Measurements from ENCODE around the gene CPEB4. TPM values are rescaled to one million over a fixed set of nuclear protein-coding genes. Genes with fewer than 3 reads are reported as not detected.

Gene CPEB4
- total RNA-seq (2021; ENCODE audit: unreplicated experiment): 27.7 TPM
- 9.7 TPM for polyA plus RNA-seq (2012; ENCODE audit: insufficient read length)
- percentile 77 among the genes with signal in this experiment for Bru-seq, nascent RNA
- percentile 84 among the genes with signal in this experiment for BruChase-seq, experiment 1, labeled RNA remaining after a 2-hour chase
- percentile 83 among the genes with signal in this experiment for BruChase-seq, experiment 2, labeled RNA remaining after a 6-hour chase
- long read RNA-seq, transcript CPEB4-208 (8 exons, 2,607 nt): major isoform, 5 of 29 reads
- long read RNA-seq, partial matches to known transcripts: 10 of 29 reads
- long read RNA-seq, other reads (novel, unspliced or antisense): 13 of 29 reads

- BruUV-seq (replicated peaks): no TSS peak
- Histone ChIP-seq H3K27ac (ENCODE audit: low read length) (peak within 1 kb of the TSS; percentile 98), H3K4me1 (ENCODE audit: control insufficient read depth, insufficient read depth, low read length) (peaks cover 23% of the 10 kb centered on the region), H3K27me3 (ENCODE audit: control insufficient read depth, insufficient read depth, low read length) (no peaks in the 10 kb centered on the region), H3K9me3 (ENCODE audit: control insufficient read depth, insufficient read depth, low read depth, low read length) (no peaks in the 10 kb centered on the region), H3K4me3 (ENCODE audit: low read depth in 2 of 2, low read length in 2 of 2) (peak within 1 kb of the TSS; percentile 74 to 84), H3K36me3 (ENCODE audit: control insufficient read depth, insufficient read depth, low read length) (peaks cover 2% of the 10 kb centered on the region; the same call in 1 of the 2 replicates)
- DNase-seq (ENCODE audit: low read depth, low spot score): peak; percentile 97
- ChIA-PET POLR2A (interaction anchor here (0.6 to 1.1 kb wide), 2 partner anchors 17 to 22 kb away, joined by 3 read pairs; no protein-coding TSS in a partner anchor), CTCF (interaction anchor here (0.5 kb wide), 1 partner anchor 111 kb away, joined by 4 read pairs; no protein-coding TSS in a partner anchor)
- in situ Hi-C loops (cut with HindIII; ENCODE audit: low pct_unique_long_range_greater_than_20kb, low sequenced_read_pairs): no loop called here
- intact Hi-C loops (cut with micrococcal nuclease; ENCODE audit: unreplicated experiment): loop anchor here (5.0 kb wide), 1 partner anchor 84 kb away; no protein-coding TSS in a partner anchor
- TF ChIP-seq SIN3A (IDR thresholded peaks at IDR 0.05; ENCODE audit: borderline replicate concordance, insufficient read depth, low read depth, low read length) (peak; percentile 99), TCF7L2 (IDR thresholded peaks at IDR 0.05; ENCODE audit: low read depth, low read length) (peak; percentile 71), CTCF (IDR thresholded peaks at IDR 0.05) (no peak), REST (IDR thresholded peaks at IDR 0.05; ENCODE audit: insufficient read depth in 1 of 2, low read depth in 2 of 2, low read length in 1 of 2) (no peak), POLR2AphosphoS5 (IDR thresholded peaks at IDR 0.05; ENCODE audit: low read depth, low read length) (peak; percentile 73; the same call in 1 of the 2 replicates)
- ATAC-seq: peak; percentile 99
These were observed at the start of gene CPEB4 for GRCh38 chr5:173887610-173888472. CPEB4 (plus strand) TSS chr5:173888349; CDS start chr5:173889734, 1,385 bp downstream.

GRCh38 chr5:173839117-173839713, 48.9 kb upstream of the CPEB4 start:
- in situ Hi-C loops (cut with HindIII; ENCODE audit: low pct_unique_long_range_greater_than_20kb, low sequenced_read_pairs): no loop called here
- no peak for TF ChIP-seq SIN3A (IDR thresholded peaks at IDR 0.05; ENCODE audit: borderline replicate concordance, insufficient read depth, low read depth, low read length)
- no peak for TF ChIP-seq POLR2AphosphoS5 (IDR thresholded peaks at IDR 0.05; ENCODE audit: low read depth, low read length)
- TF ChIP-seq TCF7L2 (IDR thresholded peaks at IDR 0.05; ENCODE audit: low read depth, low read length): no peak
- no peak for TF ChIP-seq REST (IDR thresholded peaks at IDR 0.05; ENCODE audit: insufficient read depth in 1 of 2, low read depth in 2 of 2, low read length in 1 of 2)
- no peak for TF ChIP-seq CTCF (IDR thresholded peaks at IDR 0.05)
- H3K36me3 ChIP-seq (ENCODE audit: control insufficient read depth, insufficient read depth, low read length): no peaks in the 10 kb centered on the region
- intact Hi-C loops (cut with micrococcal nuclease; ENCODE audit: unreplicated experiment): no loop called here
- H3K4me3 ChIP-seq (ENCODE audit: low read depth in 2 of 2, low read length in 2 of 2): no peak overlapping the region
- no peak overlapping the region for H3K27ac ChIP-seq (ENCODE audit: low read length)
- DNase-seq (ENCODE audit: low read depth, low spot score) (no peak), ATAC-seq (no peak)
- ChIA-PET CTCF (no interaction called here), POLR2A (no interaction called here)
- H3K9me3 ChIP-seq (ENCODE audit: control insufficient read depth, insufficient read depth, low read depth, low read length): no peaks in the 10 kb centered on the region
- no TSS peak for BruUV-seq (replicated peaks)
- H3K27me3 ChIP-seq (ENCODE audit: control insufficient read depth, insufficient read depth, low read length): no peaks in the 10 kb centered on the region
- H3K4me1 ChIP-seq (ENCODE audit: control insufficient read depth, insufficient read depth, low read length): no peaks in the 10 kb centered on the region

All from Panc1 (cell line).